GM21360 (cell line): ENCODE measurements around the gene SIPA1L2.
A peak's percentile ranks its signal among the peaks of the same experiment; 100 is the strongest.

ENCODE experiments used
- ATAC-seq: cut with Tn5 transposase; IDR thresholded peaks from one replicate; pipeline ENCODE4 v1.9.1; 2021; ENCODE audit warnings: mild to moderate bottlenecking, moderate library complexity; ENCODE audit not compliant: unreplicated experiment

SIPA1L2 gene, protein sequence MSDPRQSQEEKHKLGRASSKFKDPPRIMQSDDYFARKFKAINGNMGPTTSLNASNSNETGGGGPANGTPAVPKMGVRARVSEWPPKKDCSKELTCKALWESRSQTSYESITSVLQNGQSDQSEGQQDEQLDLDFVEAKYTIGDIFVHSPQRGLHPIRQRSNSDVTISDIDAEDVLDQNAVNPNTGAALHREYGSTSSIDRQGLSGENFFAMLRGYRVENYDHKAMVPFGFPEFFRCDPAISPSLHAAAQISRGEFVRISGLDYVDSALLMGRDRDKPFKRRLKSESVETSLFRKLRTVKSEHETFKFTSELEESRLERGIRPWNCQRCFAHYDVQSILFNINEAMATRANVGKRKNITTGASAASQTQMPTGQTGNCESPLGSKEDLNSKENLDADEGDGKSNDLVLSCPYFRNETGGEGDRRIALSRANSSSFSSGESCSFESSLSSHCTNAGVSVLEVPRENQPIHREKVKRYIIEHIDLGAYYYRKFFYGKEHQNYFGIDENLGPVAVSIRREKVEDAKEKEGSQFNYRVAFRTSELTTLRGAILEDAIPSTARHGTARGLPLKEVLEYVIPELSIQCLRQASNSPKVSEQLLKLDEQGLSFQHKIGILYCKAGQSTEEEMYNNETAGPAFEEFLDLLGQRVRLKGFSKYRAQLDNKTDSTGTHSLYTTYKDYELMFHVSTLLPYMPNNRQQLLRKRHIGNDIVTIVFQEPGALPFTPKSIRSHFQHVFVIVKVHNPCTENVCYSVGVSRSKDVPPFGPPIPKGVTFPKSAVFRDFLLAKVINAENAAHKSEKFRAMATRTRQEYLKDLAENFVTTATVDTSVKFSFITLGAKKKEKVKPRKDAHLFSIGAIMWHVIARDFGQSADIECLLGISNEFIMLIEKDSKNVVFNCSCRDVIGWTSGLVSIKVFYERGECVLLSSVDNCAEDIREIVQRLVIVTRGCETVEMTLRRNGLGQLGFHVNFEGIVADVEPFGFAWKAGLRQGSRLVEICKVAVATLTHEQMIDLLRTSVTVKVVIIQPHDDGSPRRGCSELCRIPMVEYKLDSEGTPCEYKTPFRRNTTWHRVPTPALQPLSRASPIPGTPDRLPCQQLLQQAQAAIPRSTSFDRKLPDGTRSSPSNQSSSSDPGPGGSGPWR (N-terminal part only)

DNA sequence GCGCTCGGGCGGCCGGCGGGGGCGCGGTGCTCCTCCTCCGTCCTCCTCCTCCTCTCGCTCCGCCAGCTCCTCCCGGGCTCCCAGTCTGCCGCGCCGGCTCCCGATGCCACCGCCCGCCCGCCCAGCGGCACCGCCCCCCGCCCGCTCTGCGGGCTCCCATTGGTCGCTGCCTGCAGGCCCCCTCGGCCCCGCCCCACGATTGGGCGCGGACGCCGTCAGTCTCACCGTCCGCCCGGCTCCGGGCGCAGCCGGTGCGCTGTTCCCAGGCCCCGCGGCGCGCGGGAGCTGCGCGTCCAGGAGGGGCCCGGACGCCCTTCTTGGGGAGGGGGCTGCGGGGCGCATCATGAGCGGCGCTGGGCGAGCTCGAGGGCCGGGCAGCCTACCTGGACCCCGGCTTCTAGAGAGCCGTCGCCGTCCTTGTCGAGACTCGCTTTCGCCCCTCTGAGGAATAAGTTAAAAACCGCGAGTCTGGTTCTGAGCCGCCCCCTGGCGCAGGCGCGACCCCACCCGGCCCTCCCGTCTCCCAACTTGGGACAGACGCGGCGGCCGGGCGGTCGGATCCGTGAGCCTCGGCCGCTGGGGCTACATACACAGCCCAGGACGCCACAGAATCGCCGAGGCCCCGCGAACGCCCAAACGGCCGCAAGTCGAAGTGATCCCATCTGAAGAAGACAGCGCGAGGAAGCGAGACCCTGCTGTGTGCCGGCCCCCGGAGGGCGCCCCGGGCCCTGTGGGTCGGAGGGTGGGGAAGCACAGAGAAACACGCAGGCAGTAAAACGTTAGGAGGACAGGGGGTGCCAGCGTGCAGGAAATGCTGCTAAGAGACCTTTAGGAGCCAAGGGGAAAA lies at the start of gene SIPA1L2:
Gene SIPA1L2 (minus strand): TSS at position 87 of the 847 bp plus-strand sequence. CDS start 114,794 bp downstream, outside the sequence.
- peak; percentile 98 for ATAC-seq

DNA sequence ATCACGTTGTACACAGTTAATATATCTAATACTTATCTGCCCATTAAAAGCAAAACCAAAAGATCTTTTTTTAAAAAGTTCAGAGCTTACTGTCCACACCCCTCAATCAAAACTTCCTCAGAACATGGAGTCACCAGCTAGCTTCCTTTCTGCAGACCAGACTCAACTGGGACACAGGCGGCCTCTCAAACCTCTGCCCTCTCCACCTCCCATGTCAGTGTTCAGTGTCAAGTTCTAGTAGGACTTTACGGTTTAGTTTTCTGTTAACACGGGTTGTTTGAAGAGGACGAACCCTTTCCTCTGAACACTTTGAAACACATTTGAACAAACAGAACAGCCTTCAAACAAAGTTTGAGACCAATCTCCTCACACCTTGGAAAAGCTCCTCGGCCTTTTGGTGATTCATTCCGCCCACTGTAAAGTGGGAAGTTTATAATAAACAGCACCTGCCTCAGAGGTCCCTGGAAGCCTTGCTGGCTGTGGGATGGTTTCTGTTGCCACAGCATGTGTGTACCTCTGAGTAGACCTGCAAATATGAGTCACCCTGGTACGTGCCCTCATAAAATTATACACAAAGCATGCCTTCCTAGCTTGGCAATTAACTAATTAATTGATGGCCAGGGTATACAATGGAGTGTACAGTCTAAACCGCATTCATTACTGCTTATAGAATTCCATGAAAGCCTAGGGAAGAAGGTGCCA lies 48.4 kb upstream of the SIPA1L2 start:
- ATAC-seq, result no peak

DNA sequence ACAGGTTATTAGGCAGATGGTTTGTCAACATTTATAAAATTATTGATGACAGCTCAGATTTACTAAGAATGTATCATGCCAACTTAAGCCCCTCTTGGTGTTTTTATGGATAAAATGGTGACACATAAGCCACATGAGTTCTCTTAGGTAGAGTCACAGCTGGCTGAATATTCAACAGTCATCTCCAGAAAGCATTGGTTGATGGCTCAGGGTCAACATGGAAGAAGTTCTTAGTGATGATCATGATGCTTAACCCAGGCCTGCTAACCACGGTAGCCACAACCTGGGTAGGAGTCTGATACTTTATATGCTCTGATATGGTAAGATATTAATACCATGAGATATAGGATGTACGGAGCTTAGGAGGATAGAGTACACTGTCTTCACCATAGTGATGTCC lies 46.4 kb upstream of the SIPA1L2 start:
- no peak for ATAC-seq

DNA sequence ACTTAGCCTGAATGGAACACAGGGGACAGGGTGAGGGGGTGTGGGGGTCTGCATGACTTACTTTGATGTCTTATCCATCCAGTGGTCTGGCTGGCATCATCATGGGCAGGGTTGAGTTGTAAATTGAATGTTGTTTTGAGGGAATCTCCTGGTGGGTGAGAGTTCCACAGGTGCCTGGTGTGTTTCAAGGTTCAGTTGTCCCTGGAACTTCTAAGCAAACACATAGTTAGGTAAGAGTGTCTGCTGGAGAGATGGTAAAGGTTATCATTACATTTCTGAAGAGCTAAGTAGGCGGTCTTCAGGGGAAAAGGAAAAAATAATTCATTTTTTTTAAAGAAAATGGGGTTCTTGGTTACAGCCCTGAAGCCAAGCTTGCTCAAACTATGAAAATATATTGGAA lies 46.0 kb upstream of the SIPA1L2 start:
- ATAC-seq, result no peak

DNA sequence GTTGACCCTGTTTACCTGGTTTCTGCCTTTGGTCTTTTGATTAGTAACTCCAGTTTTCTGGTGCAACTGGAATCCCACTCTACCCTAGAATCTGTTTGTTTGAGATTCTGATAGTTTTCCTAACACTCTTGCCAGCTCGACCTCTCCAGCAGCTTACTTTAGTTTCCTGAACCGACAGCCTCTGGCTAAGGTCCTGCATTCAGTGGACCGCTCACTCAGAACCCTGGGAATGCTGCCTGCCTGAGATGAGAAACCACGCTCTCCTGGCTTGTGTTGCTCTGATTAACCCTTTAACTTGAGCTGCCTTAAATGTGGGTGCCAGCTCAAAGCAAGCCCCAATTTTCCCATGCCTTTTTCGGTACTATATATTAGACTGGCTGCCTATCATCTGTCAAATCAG lies 45.3 kb upstream of the SIPA1L2 start:
- ATAC-seq, result no peak

DNA sequence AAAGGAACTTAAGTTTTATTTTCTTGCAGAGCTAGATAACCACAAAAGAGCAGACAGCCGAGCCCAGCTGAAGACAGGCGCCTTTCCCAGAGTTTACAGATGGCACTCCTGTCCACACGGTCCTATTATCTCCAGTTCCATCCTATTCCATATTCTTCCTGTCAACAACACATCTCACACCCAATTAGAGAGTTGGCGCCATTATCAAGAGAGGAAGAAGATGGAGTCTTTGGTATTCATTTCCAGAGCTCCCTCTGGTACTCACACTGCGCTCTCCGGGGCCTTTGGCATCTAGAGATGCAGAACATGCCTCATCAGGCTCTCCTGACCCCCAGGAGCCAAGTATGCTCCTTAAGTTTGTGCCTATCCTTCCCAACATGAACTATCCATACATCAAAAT lies 43.3 kb upstream of the SIPA1L2 start:
- ATAC-seq, result no peak

DNA sequence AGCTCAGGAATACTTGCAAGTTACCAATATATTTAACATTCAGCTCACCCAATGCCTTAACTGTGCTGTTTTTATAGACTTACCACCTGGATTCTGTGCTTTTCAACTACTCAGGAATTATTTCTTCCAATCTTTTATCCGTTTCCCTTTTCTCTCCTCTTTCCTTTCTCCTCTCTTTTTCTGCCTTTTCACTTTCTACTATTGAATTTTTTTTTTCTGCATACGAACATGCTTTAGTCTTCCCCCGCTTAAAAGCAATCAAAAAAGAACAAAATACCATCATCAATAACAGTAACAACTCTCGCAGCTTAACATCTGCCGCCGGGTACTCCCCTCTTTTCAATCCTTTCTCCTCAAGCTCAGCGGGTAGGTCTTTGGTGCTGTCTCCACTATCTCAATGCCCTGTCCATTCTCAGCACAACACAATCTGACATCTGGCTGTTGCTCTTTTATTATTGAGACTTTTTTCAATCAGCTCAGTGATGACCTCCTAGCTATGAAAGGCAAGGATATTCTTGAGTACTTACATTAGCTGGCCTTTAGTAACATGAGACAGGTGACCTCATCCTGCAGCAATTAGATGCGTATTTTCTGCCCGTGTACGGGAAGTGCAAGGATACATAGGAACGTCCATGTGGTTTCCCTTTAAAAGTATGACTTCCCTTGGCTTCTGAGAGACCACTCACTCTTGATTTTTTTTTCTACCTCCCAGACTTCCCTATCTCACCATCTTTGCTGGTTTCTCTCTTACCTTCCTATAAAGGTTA lies 40.2 kb upstream of the SIPA1L2 start:
- ATAC-seq, result no peak

DNA sequence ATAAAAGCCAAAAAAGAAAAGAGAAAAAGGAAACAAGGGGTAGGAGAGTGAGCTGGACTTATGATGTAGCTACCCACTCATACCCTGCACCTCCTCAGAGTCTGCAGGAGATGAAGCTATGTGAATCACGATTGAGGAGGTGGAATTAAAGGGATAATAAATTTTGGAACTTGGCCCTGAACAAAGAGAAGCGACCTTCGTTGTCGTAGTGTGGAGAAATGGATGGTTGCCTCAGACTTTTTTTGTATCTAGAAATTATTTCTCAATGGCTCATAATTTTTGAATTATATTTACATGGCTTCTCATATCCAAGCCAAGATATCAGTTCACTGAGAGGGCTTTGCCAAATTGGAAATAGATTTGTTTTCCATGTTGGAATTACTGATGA lies 37.8 kb upstream of the SIPA1L2 start:
- no peak for ATAC-seq

DNA sequence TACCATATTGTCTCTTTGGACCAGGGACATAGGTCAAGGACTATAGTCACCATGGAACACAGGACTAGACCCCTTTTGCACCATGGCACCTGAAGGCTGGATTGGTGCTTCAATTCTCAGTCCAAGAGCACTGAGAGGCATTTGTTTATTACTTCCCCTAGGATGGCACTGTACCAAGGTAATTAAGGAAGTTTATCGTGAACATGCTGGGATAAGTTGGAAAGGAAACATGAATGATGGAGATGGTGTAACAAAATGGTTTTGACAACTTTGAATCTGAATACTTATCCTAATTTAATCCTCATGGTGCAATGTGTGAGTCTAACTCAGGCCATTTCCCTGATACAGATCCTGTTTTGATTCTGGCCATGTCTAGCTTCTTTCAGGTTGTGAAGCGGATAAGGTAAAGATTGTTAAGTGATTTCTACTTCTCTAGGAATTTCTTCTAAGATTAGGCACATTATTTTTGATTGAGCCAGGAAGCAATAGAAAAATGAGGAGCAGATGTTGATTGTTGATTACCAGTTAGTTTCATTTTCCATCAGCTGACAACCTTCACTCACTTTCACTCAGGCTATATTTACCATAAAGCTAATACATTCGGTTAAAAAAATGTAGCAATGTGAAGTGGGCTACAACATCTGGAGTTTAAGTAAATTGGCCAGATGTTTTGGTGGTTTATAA lies 37.3 kb upstream of the SIPA1L2 start:
- ATAC-seq, result no peak

DNA sequence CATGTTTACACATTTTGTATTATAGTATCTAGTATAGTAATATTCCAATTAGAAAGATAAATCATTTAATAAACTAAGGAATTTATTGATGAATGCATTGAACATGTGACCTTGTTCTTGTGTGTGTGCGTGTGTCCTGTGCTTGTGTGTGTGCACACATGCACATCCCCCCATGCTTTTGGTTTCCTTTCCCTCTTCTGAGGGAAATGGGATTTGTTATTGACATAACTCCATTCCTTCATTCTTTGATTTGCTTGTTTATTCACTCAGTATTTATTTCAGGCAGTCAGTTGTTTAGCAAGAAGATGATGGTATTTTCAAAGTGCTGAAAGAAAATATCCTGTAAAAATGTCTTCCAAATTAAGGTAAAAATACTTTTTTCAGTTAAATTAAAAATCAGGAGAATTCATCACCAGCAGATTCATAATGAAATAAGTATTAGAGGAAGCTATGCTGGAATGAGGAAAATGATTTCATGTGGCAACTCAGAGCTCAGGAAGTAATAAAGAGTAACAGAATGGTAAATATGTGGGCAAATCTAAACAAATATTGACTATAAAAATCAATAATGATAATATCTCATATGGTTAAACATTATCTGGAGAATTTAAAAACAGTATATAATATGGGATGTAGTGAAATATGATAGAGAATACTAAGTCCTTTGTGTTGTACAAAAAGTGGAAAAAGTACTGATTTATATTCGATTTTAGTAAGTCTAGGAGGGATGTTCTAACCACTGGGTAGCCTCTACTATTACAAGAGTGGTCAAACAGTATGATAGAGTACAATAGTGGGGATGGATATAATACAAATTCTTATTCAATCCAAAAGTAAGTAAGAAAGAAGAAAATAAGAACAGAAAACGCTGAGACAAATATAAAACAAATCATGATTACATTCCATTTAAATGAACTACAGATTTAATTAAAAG lies 35.2 kb upstream of the SIPA1L2 start:
- no peak for ATAC-seq

DNA sequence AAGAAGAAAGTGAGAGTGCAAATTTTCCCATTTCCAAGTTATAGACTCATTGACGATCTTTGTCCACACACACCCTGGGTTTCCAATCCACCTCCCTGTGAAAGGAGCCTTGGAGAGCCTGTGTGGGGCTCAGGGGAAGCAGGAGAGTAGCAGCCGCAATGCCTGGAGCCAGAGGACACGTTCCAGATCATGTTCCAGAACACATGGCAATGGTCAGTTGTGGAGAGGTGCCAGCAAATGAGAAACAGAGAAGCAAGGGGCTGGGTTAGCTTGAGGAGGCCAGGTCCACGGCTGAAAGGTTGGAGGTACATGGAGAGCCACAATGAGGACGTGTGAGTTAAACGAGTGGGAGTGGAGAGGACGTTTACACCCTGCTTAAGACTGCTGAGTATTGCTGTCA lies 33.0 kb upstream of the SIPA1L2 start:
- no peak for ATAC-seq

DNA sequence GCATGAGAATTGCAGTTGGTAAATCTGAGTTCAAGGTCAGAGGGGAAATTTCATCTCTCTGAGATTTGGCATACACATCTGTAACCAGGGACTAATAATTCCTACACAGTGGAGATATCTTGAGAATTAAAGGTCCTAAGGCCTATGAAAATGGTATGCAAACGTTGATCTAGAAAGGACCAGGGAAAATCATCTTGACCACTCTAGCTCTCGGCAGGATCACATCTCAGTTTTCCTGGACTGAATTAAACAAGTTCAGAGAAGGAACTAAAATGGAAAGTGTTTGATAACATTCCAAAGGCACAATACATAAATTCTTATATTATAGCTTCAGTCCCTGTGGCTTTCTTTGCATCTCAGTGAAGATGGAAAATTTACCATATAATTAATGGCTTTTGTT lies 28.5 kb upstream of the SIPA1L2 start:
- no peak for ATAC-seq

DNA sequence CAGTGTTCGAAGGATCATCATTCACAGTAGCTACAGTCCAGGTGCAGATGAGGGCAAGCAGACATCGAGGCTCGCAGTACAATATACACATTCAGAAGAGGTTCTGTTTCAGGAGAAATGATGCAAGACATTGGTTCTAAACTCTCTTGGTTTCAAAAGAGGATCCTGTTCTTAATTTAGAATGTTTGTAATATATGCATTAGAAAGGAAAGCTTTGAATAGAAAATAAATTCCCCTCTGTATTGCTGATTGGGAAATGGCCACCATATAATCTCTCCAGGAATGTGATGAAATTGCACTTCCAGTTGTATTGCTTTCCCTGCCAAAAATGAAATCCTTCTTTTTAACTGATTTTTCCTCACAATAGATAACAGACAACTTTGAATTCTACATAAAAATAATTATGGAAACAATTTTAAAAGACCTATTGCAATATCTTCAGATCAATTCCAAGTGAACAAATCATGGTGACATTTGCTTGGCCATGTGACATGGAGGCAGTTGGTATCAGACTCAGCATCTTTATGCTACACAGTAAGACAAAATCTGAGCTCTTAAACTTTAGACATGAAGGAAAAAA lies 27.6 kb upstream of the SIPA1L2 start:
- no peak for ATAC-seq

DNA sequence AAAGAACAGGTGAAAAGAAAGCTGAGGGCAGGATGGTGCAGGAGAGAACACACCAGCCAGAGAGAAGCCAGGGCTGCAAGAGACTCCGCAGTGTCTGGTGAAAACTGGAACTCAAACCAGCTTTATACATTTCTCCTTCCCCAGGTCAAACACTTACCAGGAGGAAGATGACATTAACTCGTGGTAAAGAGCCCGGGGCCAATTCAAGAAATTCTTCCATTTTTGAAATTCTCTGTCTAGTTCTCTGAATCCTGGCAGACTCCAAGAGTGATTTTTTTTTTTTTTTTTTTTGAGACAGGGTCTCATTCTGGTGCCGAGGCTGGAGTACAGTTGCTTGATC lies 25.8 kb upstream of the SIPA1L2 start:
- no peak for ATAC-seq

DNA sequence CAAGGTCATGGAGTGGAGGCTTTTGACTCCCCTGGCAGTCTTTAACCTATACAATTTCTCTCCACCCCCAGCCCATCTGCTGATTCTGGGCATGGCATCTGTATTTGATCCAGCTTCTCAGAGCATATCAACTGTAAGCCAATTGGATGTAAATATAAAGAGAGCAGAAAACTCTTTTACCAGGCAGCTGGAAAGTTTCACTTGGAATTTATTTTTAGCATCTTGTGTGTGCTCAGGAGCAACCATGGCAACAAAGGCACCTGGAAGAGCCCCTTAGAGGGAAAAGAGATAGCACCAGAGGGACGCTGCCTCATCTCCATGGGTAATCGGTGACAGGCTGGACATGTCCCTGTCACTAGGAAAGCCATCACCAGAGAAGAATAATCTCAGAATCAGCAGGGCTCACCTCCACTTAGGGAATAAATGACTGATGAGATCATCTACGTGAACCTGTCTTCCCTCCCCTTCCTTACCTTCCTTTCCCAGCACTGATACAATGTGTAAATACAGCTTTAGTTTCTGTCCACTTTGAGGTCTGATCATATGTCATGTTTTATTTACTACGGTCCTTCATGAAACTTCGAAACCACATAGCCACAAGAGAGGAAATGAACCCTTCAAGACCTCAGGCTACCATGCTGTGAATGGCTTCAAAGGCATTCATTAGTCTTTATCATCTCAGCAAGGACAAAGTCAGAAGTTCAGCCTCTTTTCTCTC lies 25.3 kb upstream of the SIPA1L2 start:
- ATAC-seq, result peak; percentile 62

DNA sequence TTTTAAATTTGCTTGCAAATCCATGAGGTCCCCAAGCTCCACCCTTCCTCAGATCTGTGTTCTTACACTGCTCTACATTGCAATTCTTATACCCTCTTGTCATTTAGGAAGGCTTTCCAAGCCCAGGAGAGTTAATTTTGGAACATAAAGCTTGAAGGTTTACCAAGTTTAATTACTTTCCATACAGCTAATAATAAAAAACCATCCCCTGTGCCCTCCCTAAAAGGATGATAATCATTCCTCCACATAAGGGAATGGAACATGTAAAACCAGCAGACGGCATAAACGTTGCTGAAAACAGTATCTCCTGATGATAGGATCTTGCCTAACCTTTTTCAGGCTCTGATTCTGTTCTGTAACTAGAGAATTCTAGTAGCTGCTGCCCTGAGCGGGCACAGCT lies 23.9 kb upstream of the SIPA1L2 start:
- no peak for ATAC-seq

DNA sequence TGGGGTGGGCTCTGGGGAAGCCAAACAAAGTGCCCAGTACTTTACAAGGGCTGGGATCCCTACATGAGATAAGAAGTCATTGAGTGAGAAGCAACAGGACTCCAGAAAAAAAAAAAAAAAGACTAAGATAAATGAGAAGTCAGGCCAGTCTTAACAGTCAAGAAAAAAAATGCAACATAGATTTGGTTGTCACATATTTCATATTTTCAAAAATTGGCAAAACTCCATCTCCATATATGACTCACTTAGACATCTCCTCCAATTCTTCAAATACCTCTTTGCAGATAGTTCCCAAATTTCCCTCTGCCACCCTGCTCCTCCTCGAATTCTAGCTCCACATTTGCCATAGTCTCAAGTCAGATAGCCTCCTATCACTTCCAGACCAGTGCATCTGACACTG lies 20.9 kb upstream of the SIPA1L2 start:
- ATAC-seq, result no peak
